Gastrocnemius medialis (tissue), 4 donors: ENCODE measurements around the gene RND1.

Experiments
- CTCF ChIP-seq, 5 experiments: fragments of 450-650 bp in 3 of 5; fragments of 200-600 bp in 2 of 5; sonication (generic) in 2 of 5; IDR thresholded peaks in 4 of 5; conservative IDR thresholded peaks in 1 of 5; 1 replicate in 4 of 5; 2 replicates in 1 of 5; pipeline ENCODE4 v1.5.1; 2016 to 2019; ENCODE audit warnings: antibody characterized with exemption in 5 of 5, mild to moderate bottlenecking in 3 of 5, moderate library complexity in 3 of 5
- POLR2A ChIP-seq, 2 donors: fragments of 450-650 bp; IDR thresholded peaks; one replicate each; pipeline ENCODE4 v1.6.1; 2017; ENCODE audit warnings: antibody characterized with exemption in 2 of 2, mild to moderate bottlenecking in 2 of 2, moderate library complexity in 2 of 2

GRCh38 chr12:48873096-48873495 lies 7.4 kb upstream of the RND1 start:
- TF ChIP-seq CTCF (IDR thresholded peaks at IDR 0.05 in 4 of 5, conservative IDR thresholded peaks at IDR 0.05 in 1 of 5): no peak
- TF ChIP-seq POLR2A (IDR thresholded peaks at IDR 0.05): no peak
